B cell (primary cell): ENCODE measurements around the gene HOXA10. TPM values are rescaled to one million over a fixed set of nuclear protein-coding genes. Genes with fewer than 3 reads are reported as not detected.

Source experiments
- ATAC-seq: fragments of 200-7000 bp; cut with Tn5 transposase; one replicate; pipeline ENCODE4 v1.10.0; 2021; ENCODE audit warnings: low read depth, mild to moderate bottlenecking, moderate number of reproducible peaks, moderate library complexity
- CTCF ChIA-PET: fragments of 350-600 bp; sonication (Branson Sonifier 250); formaldehyde crosslinking; loops from one replicate; lab custom pipeline; 2021; ENCODE audit warnings: antibody characterized with exemption, inconsistent platforms; lab: Charles Lee
- POLR2A ChIA-PET: fragments of 350-600 bp; sonication (Branson Sonifier 250); formaldehyde crosslinking; loops from one replicate; lab custom pipeline; 2021; ENCODE audit warnings: antibody characterized with exemption; lab: Charles Lee
- DNase-seq: peaks from one replicate; pipeline ENCODE4 v3.0.0; 2013
- H2AFZ ChIP-seq: 2 replicates; pipeline ENCODE4 v1.6.1; 2012; ENCODE audit warnings: mild to moderate bottlenecking, low read depth, low read length; ENCODE audit not compliant: insufficient read depth, poor library complexity, severe bottlenecking
- H3K27ac ChIP-seq, 2 donors: 1 replicate in 1 of 2; 2 replicates in 1 of 2; pipeline ENCODE4 v1.5.1; 2012 to 2013; ENCODE audit warnings: low read length in 2 of 2, mild to moderate bottlenecking in 2 of 2, moderate library complexity in 1 of 2
- H3K27me3 ChIP-seq, 4 experiments: fragments of 200-600 bp in 1 of 4; sonication (generic) in 1 of 4; replicated peaks in 1 of 4; 1 replicate in 2 of 4; 2 replicates in 2 of 4; pipeline versions ENCODE4 v1.6.1 to v1.7.0; 2013 to 2016; ENCODE audit warnings: low read length in 3 of 4, mild to moderate bottlenecking in 2 of 4, mixed read lengths in 1 of 4, moderate library complexity in 1 of 4; ENCODE audit not compliant: insufficient read depth in 4 of 4, control insufficient read depth in 3 of 4; ENCODE audit errors: control extremely low read depth in 1 of 4
- H3K36me3 ChIP-seq, 2 experiments: replicated peaks in 1 of 2; 1 replicate in 1 of 2; 2 replicates in 1 of 2; pipeline versions ENCODE4 v1.6.1 to v1.7.1; 2013; ENCODE audit warnings: low read length in 1 of 2; ENCODE audit not compliant: insufficient read depth in 2 of 2, control insufficient read depth in 1 of 2; ENCODE audit errors: control extremely low read depth in 1 of 2, extremely low read depth in 1 of 2
- H3K4me1 ChIP-seq, 2 donors: fragments of 200-600 bp in 1 of 2; sonication (generic) in 1 of 2; 1 replicate in 1 of 2; 2 replicates in 1 of 2; pipeline versions ENCODE4 v1.5.1 to v1.6.1; 2013 to 2017; ENCODE audit warnings: low read length in 2 of 2; ENCODE audit not compliant: control insufficient read depth in 2 of 2, insufficient read depth in 2 of 2
- H3K4me2 ChIP-seq: replicated peaks from 2 replicates; pipeline ENCODE3; 2012; ENCODE audit warnings: mild to moderate bottlenecking, low read depth, low read length; ENCODE audit not compliant: poor library complexity, severe bottlenecking
- H3K4me3 ChIP-seq, 5 experiments: fragments of 200-600 bp in 1 of 5; sonication (generic) in 1 of 5; 1 replicate in 3 of 5; 2 replicates in 2 of 5; pipeline versions ENCODE4 v1.5.1 to v1.7.0; 2011 to 2016; ENCODE audit warnings: low read length in 4 of 5, mild to moderate bottlenecking in 4 of 5, low read depth in 2 of 5, control low read depth in 1 of 5, moderate library complexity in 1 of 5; ENCODE audit not compliant: insufficient read depth in 1 of 5; ENCODE audit errors: control extremely low read depth in 1 of 5, extremely low read depth in 1 of 5
- H3K79me2 ChIP-seq: fragments of 200-600 bp; sonication (generic); one replicate; pipeline ENCODE4 v1.6.0; 2016; ENCODE audit warnings: low read length; ENCODE audit not compliant: control insufficient read depth, insufficient read depth
- H3K9ac ChIP-seq: fragments of 200-600 bp; sonication (generic); 2 replicates; pipeline ENCODE4 v1.6.1; 2017; ENCODE audit warnings: mild to moderate bottlenecking, low read length, moderate library complexity
- H3K9me3 ChIP-seq, 3 donors: one replicate each; pipeline versions ENCODE4 v1.6.1 to v1.7.1; 2013; ENCODE audit warnings: low read length in 2 of 3; ENCODE audit not compliant: control insufficient read depth in 2 of 3, insufficient read depth in 1 of 3; ENCODE audit errors: control extremely low read depth in 1 of 3
- H4K20me1 ChIP-seq: 2 replicates; pipeline ENCODE4 v1.6.0; 2012; ENCODE audit warnings: mild to moderate bottlenecking, low read length; ENCODE audit not compliant: insufficient read depth, control insufficient read depth, poor library complexity, severe bottlenecking
- H3K27ac Mint-ChIP-seq: one replicate; pipeline ENCODE4 v1.8.0; 2021; ENCODE audit warnings: mixed read lengths
- H3K27me3 Mint-ChIP-seq: one replicate; pipeline ENCODE4 v1.8.0; 2021; ENCODE audit warnings: mixed read lengths
- H3K4me1 Mint-ChIP-seq: one replicate; pipeline ENCODE4 v1.8.0; 2021; ENCODE audit warnings: mixed read lengths
- H3K4me3 Mint-ChIP-seq: one replicate; pipeline ENCODE4 v1.8.0; 2021; ENCODE audit warnings: mixed read lengths
- H3K9me3 Mint-ChIP-seq: one replicate; pipeline ENCODE4 v1.8.0; 2022; ENCODE audit warnings: mixed read lengths; ENCODE audit not compliant: insufficient read depth
- EZH2 ChIP-seq: IDR thresholded peaks from 2 replicates; pipeline ENCODE4 v1.6.1; 2012; ENCODE audit warnings: borderline replicate concordance, low read depth, mild to moderate bottlenecking, moderate library complexity, low read length; ENCODE audit not compliant: insufficient read depth, poor library complexity, severe bottlenecking
- WGBS: methylation state at CpG from one replicate; pipeline ENCODE4 v1.1.5; 2013; ENCODE audit warnings: missing lambda C conversion rate; ENCODE audit not compliant: insufficient coverage; 5-methylcytosine and 5-hydroxymethylcytosine counted together
- intact Hi-C: fragments of 100-400 bp; cut with micrococcal nuclease; formaldehyde crosslinking; loops from one replicate; pipeline ENCODE4 v1.10.0; 2022
- polyA plus RNA-seq: library from polyadenylated mRNA; depleted of rRNA; stranded (reverse); fragments of >200 nt; gene quantifications from 2 replicates; pipeline ENCODE4 v1.2.3, GENCODE V29; 2012
- total RNA-seq, 2 donors: library from RNA; stranded (reverse); fragments of 120-200 nt in 1 of 2; gene quantifications; 1 replicate in 1 of 2; 2 replicates in 1 of 2; pipeline versions ENCODE4 v1.2.3 to v1.2.4, GENCODE V29; 2013 to 2022
- TF ChIP-seq, protein P1 (sequence below): fragments of 200-600 bp; IDR thresholded peaks from one replicate; pipeline ENCODE4 v1.8.0; 2022; ENCODE audit warnings: antibody characterized with exemption, mild to moderate bottlenecking

The HOXA10 gene
- total and polyA plus RNA-seq, 2 donors (not counting 1 experiment from before 2014, with no cell fraction given): not detected

DNA sequence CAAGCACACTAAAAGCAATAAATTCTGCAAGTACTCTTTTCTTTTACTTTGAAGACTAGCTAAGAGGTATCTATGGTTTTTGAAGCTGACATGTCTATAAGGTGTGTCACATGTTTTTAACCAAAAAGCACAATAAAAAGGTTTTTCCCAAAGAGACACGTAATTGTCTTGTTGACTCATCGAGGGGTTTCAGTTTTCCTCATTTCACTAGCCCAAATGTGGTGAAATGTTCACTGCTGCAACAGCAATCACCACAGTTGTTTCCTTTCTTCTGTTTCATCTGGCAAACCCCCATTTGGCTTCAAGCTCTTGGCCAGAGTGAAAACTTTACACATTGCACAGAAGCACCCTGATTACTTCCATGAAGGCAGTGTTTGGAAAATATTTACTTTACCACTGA, 39.7 kb downstream of the HOXA10 start:
- Mint-ChIP-seq H3K27me3 (peaks cover 64% of the 10 kb centered on the region), H3K27ac (no peak overlapping the region), H3K9me3 (no peaks in the 10 kb centered on the region), H3K4me3 (no peak overlapping the region), H3K4me1 (no peaks in the 10 kb centered on the region)
- Histone ChIP-seq H3K79me2 (no peaks in the 10 kb centered on the region), H3K9ac (no peak overlapping the region), H3K36me3 (no peaks in the 10 kb centered on the region), H2AFZ (no peak overlapping the region), H3K9me3 (peaks cover 0 to 13% (median 0%) of the 10 kb centered on the region in 3 donors), H3K4me3 (no peak overlapping the region), H3K27me3 (peaks cover 0 to 31% (median 18%) of the 10 kb centered on the region in 4 experiments), H3K4me2 (no peak overlapping the region), H3K27ac (no peak overlapping the region), H3K4me1 (no peaks in the 10 kb centered on the region), H4K20me1 (no peaks in the 10 kb centered on the region)
- ChIA-PET CTCF (no interaction called here), POLR2A (no interaction called here)
- DNase-seq: no peak
- intact Hi-C loops: no loop called here
- 0% methylated on average over 1 of the region's 2 CpGs for WGBS
- no peak for ATAC-seq
- TF ChIP-seq EZH2: no peak
- TF ChIP-seq, protein P1, sequence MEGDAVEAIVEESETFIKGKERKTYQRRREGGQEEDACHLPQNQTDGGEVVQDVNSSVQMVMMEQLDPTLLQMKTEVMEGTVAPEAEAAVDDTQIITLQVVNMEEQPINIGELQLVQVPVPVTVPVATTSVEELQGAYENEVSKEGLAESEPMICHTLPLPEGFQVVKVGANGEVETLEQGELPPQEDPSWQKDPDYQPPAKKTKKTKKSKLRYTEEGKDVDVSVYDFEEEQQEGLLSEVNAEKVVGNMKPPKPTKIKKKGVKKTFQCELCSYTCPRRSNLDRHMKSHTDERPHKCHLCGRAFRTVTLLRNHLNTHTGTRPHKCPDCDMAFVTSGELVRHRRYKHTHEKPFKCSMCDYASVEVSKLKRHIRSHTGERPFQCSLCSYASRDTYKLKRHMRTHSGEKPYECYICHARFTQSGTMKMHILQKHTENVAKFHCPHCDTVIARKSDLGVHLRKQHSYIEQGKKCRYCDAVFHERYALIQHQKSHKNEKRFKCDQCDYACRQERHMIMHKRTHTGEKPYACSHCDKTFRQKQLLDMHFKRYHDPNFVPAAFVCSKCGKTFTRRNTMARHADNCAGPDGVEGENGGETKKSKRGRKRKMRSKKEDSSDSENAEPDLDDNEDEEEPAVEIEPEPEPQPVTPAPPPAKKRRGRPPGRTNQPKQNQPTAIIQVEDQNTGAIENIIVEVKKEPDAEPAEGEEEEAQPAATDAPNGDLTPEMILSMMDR: no peak

DNA sequence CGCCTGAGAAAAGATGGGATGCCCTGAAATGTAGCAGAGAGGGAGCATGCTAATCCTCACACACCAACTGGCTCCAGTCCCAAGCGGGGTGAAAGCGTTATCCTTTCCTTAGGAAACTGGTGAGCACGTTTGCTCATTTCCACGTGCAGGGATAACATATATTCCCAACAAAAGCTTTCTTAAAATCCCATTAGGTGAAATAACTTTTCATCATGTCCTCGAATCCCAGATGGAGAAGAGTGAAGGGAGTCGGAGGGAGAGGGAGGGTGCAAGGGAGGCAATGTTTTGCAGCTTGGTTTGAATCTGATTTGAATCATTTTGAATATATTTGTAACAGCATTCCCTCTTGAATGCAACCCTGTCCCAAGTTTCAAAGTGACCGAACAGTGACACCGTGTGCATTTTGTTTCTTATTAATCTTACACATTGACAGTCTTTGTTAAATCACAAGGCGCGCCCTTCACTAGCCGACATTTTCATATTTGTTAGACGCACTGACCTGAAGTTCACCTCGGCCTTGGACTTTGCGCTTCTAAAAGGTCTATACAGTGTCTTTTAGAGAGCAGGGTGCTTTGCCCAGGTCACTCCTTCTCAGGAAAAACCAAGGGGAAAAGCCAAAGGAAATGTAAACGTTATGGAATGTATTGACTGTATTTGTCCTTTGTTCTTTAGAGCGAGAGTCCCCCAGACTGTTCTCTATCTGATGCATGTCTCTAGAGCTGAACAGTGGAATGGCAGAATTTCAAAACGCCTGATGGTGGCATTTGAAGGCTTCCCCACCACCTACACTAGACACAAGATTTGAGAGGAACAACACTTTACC, 40.5 kb downstream of the HOXA10 start:
- TF ChIP-seq EZH2: no peak
- TF ChIP-seq, protein P1: no peak
- ATAC-seq: no peak
- Histone ChIP-seq H3K27me3 (peaks cover 0 to 29% (median 14%) of the 10 kb centered on the region in 4 experiments), H3K4me1 (no peaks in the 10 kb centered on the region), H3K27ac (no peak overlapping the region), H4K20me1 (no peaks in the 10 kb centered on the region), H3K4me2 (no peak overlapping the region), H3K36me3 (no peaks in the 10 kb centered on the region), H3K4me3 (no peak overlapping the region), H3K79me2 (no peaks in the 10 kb centered on the region), H3K9me3 (peaks cover 0 to 13% (median 0%) of the 10 kb centered on the region in 3 donors), H2AFZ (no peak overlapping the region), H3K9ac (no peak overlapping the region)
- Mint-ChIP-seq H3K27ac (no peak overlapping the region), H3K4me3 (no peak overlapping the region), H3K9me3 (peaks cover 2% of the 10 kb centered on the region), H3K27me3 (peaks cover 65% of the 10 kb centered on the region), H3K4me1 (no peaks in the 10 kb centered on the region)
- CTCF ChIA-PET: no interaction called here
- POLR2A ChIA-PET: no interaction called here
- WGBS: 93% methylated on average over 11 of the region's 18 CpGs
- no peak for DNase-seq
- intact Hi-C loops: no loop called here
